A673 (cell line): Measurements from ENCODE around the gene MRM2. TPM values are rescaled to one million over a fixed set of nuclear protein-coding genes. Genes with fewer than 3 reads are reported as not detected.
A peak's percentile ranks its signal among the peaks of the same experiment; 100 is the strongest.

Source experiments
- BruUV-seq: library from RNA; stranded (reverse); fragments of 400-500 nt; replicated peaks from 2 replicates; lab custom pipeline; 2021; lab: Mats Ljungman, UMichigan
- CTCF ChIA-PET: fragments of 300-600 bp; sonication (Branson Sonifier 250); formaldehyde crosslinking; loops from one replicate; lab custom pipeline; 2022; ENCODE audit warnings: antibody characterized with exemption; lab: Charles Lee
- POLR2A ChIA-PET: fragments of 300-600 bp; sonication (Branson Sonifier 250); formaldehyde crosslinking; loops from one replicate; lab custom pipeline; 2022; ENCODE audit warnings: antibody characterized with exemption; ENCODE audit not compliant: low non-redundant PET; lab: Charles Lee
- DNase-seq: peaks from one replicate; pipeline ENCODE4 v3.0.0-alpha.2; 2015; ENCODE audit warnings: low spot score
- H3K27ac ChIP-seq: fragments of 200-600 bp; sonication (generic); 2 replicates; pipeline ENCODE4 v1.5.1; 2016; ENCODE audit warnings: mixed run types, low read depth, mild to moderate bottlenecking, mixed read lengths, antibody characterized with exemption, low read length; ENCODE audit not compliant: poor library complexity, severe bottlenecking
- H3K27me3 ChIP-seq: fragments of 200-600 bp; sonication (generic); replicated peaks from 2 replicates; pipeline ENCODE4 v1.6.1; 2017; ENCODE audit warnings: mixed run types, low read depth, mild to moderate bottlenecking, mixed read lengths, antibody characterized with exemption, low read length; ENCODE audit not compliant: insufficient read depth, poor library complexity
- H3K36me3 ChIP-seq: fragments of 200-600 bp; sonication (generic); 2 replicates; pipeline ENCODE4 v1.6.1; 2016; ENCODE audit warnings: mixed run types, mild to moderate bottlenecking, mixed read lengths, antibody characterized with exemption, low read length; ENCODE audit not compliant: insufficient read depth, poor library complexity, severe bottlenecking
- H3K4me1 ChIP-seq: fragments of 200-600 bp; sonication (generic); 2 replicates; pipeline ENCODE4 v1.6.1; 2017; ENCODE audit warnings: mixed run types, mild to moderate bottlenecking, mixed read lengths, antibody characterized with exemption, low read length; ENCODE audit not compliant: insufficient read depth, poor library complexity, severe bottlenecking
- H3K4me3 ChIP-seq: fragments of 200-600 bp; sonication (generic); 2 replicates; pipeline ENCODE4 v1.5.1; 2016; ENCODE audit warnings: low read depth, mixed run types, mild to moderate bottlenecking, mixed read lengths, low read length; ENCODE audit not compliant: poor library complexity, severe bottlenecking
- H3K9me3 ChIP-seq: fragments of 200-600 bp; sonication (generic); 2 replicates; pipeline ENCODE4 v1.6.1; 2016; ENCODE audit warnings: mixed run types, low read depth, mild to moderate bottlenecking, mixed read lengths, antibody characterized with exemption, low read length; ENCODE audit not compliant: poor library complexity, severe bottlenecking
- EZH2 ChIP-seq: fragments of 200-600 bp; sonication (generic); IDR thresholded peaks from 2 replicates; pipeline ENCODE4 v1.6.1; 2017; ENCODE audit warnings: borderline replicate concordance, low read depth, mild to moderate bottlenecking, mixed read lengths, antibody characterized with exemption, low read length; ENCODE audit not compliant: poor library complexity, severe bottlenecking
- intact Hi-C: fragments of 100-400 bp; cut with micrococcal nuclease; formaldehyde crosslinking; loops from one replicate; pipeline ENCODE4 v1.10.0; 2022; ENCODE audit not compliant: unreplicated experiment
- total RNA-seq: library from RNA; stranded (reverse); gene quantifications from 2 replicates; pipeline ENCODE4 v1.2.3, GENCODE V29; 2021
- TF ChIP-seq, protein P1 (sequence below): fragments of 300-800, 200-600 bp; sonication (generic); conservative IDR thresholded peaks from 2 replicates; pipeline ENCODE4 v1.5.1; 2017; ENCODE audit warnings: low read depth, mild to moderate bottlenecking, antibody characterized with exemption, low read length, moderate library complexity, mixed read lengths

Gene MRM2
- total RNA-seq, 1 experiment from 2014 or later, result 50.4 TPM

DNA sequence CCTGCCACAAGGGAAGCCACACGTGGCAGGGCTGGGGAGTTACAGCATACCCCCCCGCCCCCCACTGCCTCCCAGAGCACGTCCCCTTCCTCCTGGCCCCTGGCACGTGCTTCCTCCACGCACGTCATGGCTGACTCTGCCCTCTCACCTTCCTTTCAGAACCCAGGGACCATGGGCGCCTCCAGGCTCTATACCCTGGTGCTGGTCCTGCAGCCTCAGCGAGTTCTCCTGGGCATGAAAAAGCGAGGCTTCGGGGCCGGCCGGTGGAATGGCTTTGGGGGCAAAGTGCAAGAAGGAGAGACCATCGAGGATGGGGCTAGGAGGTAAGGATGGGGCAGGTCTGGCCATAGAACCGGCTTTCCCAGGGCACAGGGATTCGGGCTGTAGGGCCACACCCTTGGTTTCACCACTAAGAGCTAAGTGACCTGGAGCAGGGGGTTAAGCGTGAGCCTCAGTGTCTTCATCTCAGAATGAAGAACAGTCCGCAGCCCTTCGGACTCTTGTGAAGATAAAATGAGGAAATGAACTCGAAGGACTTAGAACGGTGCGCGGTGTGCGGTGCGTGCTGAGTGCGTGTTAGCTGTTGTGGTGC is 2.5 kb upstream of the MRM2 start:
- CTCF ChIA-PET, result no interaction called here
- H3K27me3 ChIP-seq, result no peaks in the 10 kb centered on the region
- H3K4me1 ChIP-seq, result peaks cover 19% of the 10 kb centered on the region
- intact Hi-C loops, result no loop called here
- H3K4me3 ChIP-seq, result no peak overlapping the region
- H3K36me3 ChIP-seq, result peaks cover 5% of the 10 kb centered on the region
- BruUV-seq, result no TSS peak
- no peak for DNase-seq
- TF ChIP-seq EZH2, result no peak
- TF ChIP-seq, protein P1, sequence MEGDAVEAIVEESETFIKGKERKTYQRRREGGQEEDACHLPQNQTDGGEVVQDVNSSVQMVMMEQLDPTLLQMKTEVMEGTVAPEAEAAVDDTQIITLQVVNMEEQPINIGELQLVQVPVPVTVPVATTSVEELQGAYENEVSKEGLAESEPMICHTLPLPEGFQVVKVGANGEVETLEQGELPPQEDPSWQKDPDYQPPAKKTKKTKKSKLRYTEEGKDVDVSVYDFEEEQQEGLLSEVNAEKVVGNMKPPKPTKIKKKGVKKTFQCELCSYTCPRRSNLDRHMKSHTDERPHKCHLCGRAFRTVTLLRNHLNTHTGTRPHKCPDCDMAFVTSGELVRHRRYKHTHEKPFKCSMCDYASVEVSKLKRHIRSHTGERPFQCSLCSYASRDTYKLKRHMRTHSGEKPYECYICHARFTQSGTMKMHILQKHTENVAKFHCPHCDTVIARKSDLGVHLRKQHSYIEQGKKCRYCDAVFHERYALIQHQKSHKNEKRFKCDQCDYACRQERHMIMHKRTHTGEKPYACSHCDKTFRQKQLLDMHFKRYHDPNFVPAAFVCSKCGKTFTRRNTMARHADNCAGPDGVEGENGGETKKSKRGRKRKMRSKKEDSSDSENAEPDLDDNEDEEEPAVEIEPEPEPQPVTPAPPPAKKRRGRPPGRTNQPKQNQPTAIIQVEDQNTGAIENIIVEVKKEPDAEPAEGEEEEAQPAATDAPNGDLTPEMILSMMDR, result no peak
- no peaks in the 10 kb centered on the region for H3K9me3 ChIP-seq
- POLR2A ChIA-PET, result no interaction called here
- H3K27ac ChIP-seq, result no peak overlapping the region

DNA sequence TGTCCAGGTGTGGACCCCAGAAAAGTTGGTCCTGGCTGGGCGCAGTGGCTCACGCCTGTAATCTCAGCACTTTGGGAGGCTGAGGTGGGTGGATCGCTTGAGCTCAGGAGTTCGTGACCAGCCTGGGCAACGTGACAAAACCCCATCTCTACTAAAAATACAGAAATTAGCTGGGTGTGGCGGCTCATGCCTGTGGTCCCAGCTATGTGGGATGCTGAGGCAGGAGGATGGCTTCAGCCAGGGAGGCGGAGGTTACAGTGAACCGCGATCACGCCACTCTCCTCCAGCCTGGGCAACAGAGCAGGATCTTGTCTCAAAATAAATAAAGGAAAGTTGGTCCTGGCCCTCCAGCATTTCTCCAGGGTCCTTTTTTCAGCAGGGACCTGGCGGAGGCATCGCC is 1.5 kb upstream of the MRM2 start:
- TF ChIP-seq, protein P1, result no peak
- no peak for TF ChIP-seq EZH2
- BruUV-seq, result no TSS peak
- Histone ChIP-seq H3K36me3 (peaks cover 13% of the 10 kb centered on the region), H3K9me3 (no peaks in the 10 kb centered on the region), H3K4me1 (peaks cover 19% of the 10 kb centered on the region), H3K27ac (no peak overlapping the region), H3K27me3 (no peaks in the 10 kb centered on the region), H3K4me3 (no peak overlapping the region)
- POLR2A ChIA-PET, result no interaction called here
- intact Hi-C loops, result no loop called here
- CTCF ChIA-PET, result no interaction called here
- no peak for DNase-seq

GRCh38 chr7:2242541-2243429 is 780 bp upstream of the MRM2 start:
- TSS peak; percentile 73 for BruUV-seq
- Histone ChIP-seq H3K9me3 (no peaks in the 10 kb centered on the region), H3K4me3 (peak overlapping the region; percentile 99), H3K36me3 (peaks cover 20% of the 10 kb centered on the region), H3K4me1 (peaks cover 19% of the 10 kb centered on the region), H3K27me3 (no peaks in the 10 kb centered on the region), H3K27ac (peak overlapping the region; percentile 91)
- ChIA-PET POLR2A (no interaction called here), CTCF (interaction anchor here (1.3 kb wide), 1 partner anchor 105 kb away, joined by 3 read pairs; no protein-coding TSS in a partner anchor)
- intact Hi-C loops, result no loop called here
- no peak for TF ChIP-seq EZH2
- TF ChIP-seq, protein P1, result no peak
- DNase-seq, result peak; percentile 22
